ENCODE measurements around the gene HPS5.
"Not testable (repeated sequence)": the region's sequence is repeated elsewhere in the genome, so short reads cannot be mapped to it uniquely, and the experiment has no call there.

HPS5 gene

DNA sequence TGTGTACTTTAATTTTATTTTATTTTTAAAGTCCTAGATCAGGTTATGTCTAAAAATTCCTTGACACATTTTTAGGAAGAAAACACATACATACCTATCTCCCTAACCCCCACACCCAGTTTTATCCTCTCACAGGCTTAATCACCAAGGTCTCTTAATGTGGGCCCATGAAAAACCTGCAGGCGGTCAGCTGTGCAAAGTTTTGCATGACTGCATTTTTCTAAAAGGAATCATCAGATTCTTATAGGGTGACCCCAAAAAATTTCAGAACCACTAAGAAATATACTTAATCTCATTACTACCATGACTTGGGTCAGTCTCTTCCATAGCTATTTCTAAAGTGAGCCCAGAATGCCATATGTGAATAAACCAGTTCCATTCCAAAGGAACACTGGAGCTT is 36.1 kb downstream of the HPS5 start:
- DNase-seq (ENCODE audit: extremely low spot score, insufficient read length, low read depth) (no peak), FAIRE-seq (no peak)

DNA sequence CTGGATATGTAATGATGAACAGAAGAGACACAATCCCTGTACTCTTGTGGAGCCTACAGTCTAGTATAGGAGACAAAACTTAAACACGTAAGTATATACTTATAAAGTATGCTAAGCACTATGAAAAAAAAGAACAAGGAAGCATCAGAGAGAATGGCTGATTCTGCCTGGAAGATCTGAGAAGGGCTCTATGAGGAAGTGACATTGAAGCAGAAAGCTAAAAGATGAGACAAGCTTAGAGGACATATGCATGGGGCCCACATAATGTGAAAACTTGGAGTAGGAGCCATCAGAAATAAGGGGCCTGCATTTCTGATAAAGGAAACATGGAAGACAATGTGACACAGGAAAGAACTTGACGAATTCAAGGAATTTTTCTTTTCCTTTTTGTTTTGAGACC is 39.3 kb downstream of the HPS5 start:
- DNase-seq (ENCODE audit: extremely low spot score, insufficient read length, low read depth) (no peak), FAIRE-seq (no peak)

DNA sequence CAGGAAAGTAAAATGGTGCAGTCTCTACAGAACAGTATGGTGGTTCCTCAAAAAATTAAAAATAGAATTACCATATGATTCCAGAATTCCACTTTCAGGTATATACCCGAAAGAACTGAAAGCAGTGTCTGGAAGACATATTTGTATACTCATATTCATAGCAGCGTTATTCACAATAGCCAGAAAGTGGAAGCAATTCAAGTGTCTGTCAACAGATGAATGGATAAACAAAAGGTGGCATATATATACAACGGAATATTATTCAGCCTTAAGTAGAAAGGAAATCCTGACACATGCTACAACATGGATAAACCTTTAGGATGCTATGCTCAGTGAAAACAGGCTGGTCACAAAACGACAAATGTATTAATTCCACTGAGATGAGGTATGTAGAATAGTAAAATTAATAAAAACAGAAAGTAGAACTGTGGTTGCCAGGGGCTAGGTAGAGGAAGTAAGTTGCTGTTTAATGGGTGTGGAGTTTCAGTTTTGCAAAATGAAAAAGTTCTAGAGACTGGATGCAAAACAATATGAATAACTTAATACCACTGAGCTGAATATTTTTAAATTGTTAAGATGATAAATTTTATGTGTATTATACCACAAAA is 41.4 kb downstream of the HPS5 start:
- DNase-seq (ENCODE audit: extremely low spot score, insufficient read length, low read depth) (no peak), FAIRE-seq (peak; percentile 83)

DNA sequence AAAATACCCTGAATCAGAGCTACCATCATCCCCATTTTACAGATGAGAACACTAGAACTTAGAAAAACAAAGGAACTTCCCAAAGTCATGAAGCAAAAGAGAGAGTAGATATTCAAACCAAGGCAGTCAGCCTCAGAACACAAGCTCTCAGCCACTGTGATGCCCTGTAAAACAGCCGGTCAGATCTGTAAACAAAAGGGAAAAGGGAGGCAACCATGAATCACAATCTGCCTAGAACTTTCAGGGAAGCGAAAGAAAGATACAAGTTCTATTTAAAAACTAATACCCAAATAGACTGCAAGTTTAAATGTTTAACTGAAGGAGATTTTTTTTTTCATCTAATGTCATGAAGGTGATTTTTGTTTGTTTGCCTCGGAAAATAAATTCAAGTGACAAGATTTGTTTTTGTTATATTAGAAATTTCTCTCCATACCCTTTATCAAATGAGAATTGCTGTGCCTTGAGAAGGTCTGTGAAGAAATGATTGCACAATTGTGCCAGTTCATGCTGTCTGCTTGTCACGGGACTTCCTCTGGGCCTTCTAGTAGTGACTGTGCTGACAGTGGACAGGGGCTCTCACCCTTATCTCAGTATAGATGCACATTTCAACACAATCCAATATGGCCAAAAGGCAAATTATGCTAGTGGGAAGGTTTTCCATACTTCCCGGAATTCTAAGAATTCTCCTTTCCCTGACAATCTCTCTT is 44.2 kb downstream of the HPS5 start:
- DNase-seq (ENCODE audit: extremely low spot score, insufficient read length, low read depth) (no peak), FAIRE-seq (no peak)

DNA sequence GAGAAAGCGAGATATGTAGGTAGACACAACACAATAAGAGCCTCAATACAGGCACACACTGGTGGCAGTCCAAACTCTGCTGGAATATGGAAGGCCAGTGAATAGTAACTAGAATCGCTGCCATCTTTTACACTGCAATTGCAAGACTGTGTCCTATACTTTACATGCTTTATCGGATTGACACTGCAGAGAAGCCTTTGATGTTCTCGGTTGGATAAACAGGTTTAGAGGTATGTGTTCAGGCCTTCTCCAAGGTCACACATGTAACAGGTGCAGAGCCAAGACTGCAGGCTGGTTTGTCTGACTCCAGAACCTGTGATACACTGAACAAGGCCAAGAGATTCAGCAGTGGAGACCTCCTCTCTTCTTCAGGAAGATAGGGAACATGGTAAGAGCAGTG is 50.7 kb downstream of the HPS5 start:
- FAIRE-seq = no peak

DNA sequence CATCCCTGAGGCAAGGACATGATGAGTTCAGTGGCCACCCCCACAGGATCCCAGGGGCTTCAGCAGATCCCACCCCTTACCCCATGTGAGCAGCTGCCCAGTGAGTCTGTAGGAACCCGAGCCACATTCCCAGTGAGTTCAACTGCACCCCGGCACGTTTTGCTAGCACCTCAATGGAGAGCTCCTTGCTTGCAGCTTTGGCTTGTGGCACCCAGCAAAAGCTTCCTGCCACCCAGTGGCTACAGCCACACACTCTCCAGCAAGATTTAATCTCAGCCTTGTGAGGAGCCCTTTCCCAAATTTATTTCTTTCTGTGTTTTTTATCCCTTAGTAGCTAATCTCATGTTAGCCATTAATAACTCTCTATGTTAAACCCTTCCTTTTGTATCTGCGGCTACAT is 51.8 kb downstream of the HPS5 start:
- no peak for FAIRE-seq
- DNase-seq (ENCODE audit: extremely low spot score, insufficient read length, low read depth) = no peak

More for the DNA sequence above, 50.7 kb downstream of the HPS5 start:
- DNase-seq (ENCODE audit: extremely low spot score, insufficient read length, low read depth) = no peak

DNA sequence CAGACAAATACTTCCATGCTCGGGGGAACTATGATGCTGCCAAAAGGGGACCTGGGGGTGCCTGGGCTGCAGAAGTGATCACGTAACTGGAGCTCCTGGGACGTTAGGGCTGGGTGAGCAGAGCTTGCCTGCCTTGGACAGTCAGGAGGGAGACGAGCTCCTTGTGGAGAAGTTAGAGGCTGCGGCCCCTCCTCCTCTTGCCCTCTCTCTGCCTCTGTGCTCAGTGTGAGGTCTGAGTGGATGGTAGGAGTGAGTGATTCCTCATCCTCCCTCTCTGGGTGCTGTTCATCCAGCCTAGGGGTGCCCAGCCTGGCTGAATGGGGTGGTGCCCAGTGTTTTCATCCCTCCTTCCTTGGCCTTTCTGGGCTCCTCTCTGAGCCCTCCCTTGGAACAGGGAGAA is 52.7 kb downstream of the HPS5 start:
- not testable (repeated sequence) for FAIRE-seq; DNase-seq (ENCODE audit: extremely low spot score, insufficient read length, low read depth)

DNA sequence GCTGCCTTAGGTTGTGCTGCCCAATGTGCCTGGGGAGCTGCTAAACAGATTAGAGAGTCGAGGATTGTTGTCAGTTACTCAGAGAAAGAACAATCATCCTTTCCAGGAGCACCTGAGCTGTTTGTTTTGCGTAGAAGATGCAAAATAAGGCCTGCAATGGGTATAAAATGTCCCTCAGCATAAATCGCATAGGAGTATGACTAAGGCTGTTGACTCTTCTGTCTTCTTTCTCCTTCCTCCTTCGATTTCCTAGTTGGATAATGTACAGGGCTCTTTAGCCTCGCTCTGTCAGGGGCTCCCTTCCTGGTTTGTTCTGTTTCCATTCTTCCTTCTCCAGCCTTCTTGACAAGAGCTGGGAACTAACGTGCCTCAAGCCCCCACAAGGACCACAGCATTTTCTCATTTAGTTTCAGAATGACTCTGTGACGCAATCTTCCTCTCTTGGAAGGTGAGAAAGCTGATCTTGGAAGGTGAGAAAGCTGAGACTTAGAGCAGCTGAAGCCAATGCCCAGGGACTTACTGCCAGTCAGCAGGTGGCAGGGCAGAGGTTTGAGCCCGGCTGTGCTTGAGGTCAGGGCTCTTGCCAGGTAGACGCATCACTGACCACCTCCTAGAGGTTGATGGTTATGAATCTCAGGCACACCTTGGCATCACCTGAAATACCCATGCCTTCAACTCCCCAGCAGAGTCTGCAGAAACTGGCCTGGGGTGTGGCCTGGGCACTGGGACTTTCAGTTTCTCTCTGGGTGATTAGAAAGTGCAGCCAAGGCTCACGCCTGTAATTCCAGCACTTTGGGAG is 54.4 kb downstream of the HPS5 start:
- peak; percentile 87 for FAIRE-seq
- DNase-seq (ENCODE audit: extremely low spot score, insufficient read length, low read depth) = not testable (repeated sequence)

DNA sequence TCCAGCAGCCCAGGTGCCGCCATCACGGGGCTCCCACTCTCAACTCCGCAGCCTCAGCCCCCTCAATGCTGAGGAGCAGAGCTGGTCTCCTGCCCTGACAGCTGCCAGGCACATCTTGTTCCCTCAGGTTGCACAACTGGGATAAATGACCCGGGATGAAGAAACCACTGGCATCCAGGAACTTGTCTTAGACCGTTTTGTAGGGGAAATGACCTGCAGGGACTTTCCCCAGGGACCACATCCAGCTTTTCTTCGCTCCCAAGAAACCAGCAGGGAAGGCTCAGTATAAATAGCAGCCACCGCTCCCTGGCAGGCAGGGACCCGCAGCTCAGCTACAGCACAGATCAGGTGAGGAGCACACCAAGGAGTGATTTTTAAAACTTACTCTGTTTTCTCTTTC is 56.0 kb downstream of the HPS5 start, which contains the start of gene SAA1:
Gene SAA1 (plus strand): TSS at position 316 of the 400 bp plus-strand sequence. CDS start 624 bp downstream, outside the sequence.
- FAIRE-seq (no peak), DNase-seq (ENCODE audit: extremely low spot score, insufficient read length, low read depth) (no peak)

DNA sequence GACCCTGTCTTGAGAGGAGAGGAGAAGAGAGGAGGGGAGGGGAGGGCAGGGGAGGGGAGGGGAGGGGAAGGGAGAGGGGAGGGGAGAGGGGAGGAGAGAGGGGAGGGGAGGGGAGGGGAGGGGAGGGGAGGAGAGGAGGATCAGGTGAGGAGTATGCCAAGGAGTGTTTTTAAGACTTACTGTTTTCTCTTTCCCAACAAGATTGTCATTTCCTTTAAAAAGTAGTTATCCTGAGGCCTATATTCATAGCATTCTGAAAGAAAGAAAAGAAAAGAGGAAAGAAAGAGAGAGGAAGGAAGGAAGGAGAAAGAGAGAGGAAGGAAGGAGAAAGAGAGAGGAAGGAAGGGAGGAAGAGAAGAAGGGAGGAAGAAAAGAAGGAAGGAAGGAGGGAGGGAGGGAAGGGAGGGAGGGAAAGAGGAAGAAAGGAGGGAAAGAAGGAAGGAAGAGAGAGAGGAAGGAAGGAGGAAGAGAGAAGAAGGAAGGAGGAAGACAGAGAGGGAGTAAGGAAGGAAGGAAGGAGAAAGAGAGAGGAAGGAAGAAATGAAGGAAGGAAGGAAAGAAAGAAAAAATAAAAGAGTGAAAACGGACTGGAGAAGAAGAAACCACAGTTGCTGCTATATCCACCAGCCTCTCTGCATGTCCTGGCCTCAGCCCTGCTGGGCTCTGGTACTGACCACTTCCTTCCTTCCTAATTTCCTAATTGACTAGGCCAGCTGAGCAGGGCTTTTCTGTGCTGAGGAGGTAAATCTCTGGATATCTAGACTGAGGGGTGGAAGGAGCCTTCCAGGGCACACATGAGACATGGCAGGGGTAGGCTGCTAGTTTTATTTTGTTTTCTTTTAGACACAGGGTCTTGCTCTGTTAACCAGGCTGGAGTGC is 57.0 kb downstream of the HPS5 start:
- DNase-seq (ENCODE audit: extremely low spot score, insufficient read length, low read depth) = no peak
- FAIRE-seq = no peak

DNA sequence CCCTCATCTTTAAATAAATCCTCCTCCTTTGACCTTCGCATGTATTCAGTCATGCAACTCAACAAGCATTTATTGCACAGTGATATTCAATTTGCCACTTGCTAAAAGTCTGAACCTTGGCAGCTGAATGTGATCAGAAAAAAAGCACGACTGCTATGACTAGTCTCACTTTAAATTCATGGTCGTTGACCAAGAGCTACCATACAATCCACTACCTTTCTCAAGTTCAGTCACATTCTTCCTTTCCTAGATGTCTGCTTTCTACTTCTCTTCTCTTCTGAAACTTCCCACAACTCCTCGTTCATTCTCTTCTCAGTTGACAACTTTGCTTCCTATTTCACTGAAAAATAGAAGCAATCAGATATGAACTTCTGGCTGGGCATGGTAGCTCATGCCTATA is 57.9 kb downstream of the HPS5 start:
- DNase-seq (ENCODE audit: extremely low spot score, insufficient read length, low read depth) (no peak), FAIRE-seq (no peak)

DNA sequence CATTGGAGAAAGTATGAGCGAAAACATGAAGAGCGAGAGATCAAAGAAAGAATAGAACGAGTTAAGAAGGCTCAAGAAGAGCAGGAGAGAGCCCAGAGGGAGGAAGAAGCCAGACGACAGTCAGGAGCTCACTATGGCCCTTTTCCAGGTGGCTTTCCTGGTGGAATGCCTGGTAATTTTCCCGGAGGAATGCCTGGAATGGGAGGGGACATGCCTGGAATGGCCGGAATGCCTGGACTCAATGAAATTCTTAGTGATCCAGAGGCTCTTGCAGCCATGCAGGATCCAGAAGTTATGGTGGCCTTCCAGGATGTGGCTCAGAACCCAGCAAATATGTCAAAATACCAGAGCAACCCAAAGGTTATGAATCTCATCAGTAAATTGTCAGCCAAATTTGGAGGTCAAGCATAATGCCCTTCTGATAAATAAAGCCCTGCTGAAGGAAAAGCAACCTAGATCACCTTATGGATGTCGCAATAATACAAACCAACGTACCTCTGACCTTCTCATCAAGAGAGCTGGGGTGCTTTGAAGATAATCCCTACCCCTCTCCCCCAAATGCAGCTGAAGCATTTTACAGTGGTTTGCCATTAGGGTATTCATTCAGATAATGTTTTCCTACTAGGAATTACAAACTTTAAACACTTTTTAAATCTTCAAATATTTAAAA is 59.1 kb downstream of the HPS5 start:
- not testable (repeated sequence) for DNase-seq (ENCODE audit: extremely low spot score, insufficient read length, low read depth); FAIRE-seq

DNA sequence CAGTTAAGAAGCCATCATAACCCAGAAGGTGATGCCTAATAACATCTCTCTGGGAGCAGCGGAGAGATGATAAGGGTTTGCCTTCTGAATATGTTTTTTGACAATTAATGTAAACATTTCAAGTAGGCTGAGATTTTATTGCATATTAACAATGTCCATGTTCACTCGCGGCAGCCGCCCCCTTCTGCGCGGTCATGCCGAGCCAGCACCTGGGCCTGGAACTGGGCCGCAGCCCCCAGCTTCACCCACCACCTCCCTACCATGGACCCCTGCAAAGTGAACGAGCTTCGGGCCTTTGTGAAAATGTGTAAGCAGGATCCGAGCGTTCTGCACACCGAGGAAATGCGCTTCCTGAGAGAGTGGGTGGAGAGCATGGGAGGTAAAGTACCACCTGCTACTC is 60.2 kb downstream of the HPS5 start:
- FAIRE-seq (no peak), DNase-seq (ENCODE audit: extremely low spot score, insufficient read length, low read depth) (no peak)

DNA sequence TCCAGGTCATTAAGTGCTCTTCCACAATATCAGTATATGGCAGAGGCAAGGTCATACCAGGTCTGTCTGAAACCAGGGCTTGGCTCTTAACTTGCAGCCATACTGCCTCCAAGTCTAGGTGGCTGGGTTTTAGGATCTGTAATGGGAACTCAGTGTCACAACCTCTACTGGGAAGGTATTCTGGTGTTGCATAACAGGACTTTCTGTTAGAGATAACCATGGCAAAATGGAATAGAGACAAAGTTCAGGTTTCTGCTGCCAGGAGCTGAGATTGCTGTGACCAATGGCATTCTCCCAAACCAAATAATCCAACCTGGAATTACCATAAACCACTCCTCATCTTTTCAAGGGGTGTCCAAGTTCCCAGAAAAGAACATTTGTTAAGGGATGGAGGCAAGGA is 62.7 kb downstream of the HPS5 start:
- DNase-seq (ENCODE audit: extremely low spot score, insufficient read length, low read depth) (no peak), FAIRE-seq (no peak)

DNA sequence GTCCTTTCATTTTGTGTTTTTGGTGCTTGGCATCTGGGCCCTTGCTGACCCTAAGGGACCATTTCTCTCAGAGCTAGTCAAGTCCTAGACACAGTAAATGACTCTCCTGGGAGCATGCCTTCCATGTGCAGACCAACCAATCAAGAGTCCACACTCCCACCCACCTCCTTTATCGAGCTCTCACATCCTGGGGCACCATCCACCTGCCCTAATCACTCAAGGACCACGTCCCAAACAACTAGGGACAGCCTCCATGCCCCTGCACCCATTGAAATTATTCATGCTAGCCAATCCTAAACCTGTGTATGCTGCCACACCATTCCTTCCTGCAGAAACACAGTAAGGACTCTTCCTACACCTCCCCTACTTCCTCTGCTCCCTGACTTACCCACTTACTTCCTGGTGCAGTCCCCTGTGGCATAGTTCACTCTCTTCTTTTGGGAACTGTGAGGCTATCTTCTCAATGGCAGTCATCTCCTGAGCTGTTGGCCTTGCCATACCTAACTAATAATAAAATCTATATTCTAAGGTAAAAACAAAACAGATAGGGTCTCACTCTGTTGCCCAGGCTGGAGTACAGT is 67.1 kb downstream of the HPS5 start:
- FAIRE-seq = no peak
- no peak for DNase-seq (ENCODE audit: extremely low spot score, insufficient read length, low read depth)

DNA sequence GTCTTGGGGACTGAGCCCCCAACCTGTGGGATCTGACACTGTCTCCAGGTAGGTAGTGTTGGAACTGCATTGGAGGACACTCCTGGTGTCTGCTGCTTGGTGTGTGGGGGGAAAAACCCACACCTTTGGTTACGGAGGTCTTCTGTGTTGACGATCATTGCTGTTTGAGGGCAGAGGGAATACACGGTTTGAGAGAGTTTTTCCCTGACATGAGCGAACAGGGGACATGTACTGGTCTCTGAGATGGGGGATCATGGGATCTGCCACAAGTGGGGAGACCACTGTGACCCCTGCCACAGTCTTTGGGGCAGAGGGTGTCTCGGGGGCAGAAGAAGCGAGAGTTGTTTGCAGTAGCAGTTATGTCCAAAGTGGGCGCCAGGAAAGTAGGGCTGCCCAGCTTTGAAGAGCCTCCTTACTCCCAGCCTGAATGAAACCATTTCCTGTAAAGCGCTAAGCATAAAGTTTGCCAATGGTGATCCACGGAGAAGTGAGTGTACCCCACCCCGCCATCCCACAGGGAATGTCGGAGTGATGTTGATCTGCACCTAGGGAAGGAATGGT is 68.1 kb downstream of the HPS5 start:
- no peak for FAIRE-seq

DNA sequence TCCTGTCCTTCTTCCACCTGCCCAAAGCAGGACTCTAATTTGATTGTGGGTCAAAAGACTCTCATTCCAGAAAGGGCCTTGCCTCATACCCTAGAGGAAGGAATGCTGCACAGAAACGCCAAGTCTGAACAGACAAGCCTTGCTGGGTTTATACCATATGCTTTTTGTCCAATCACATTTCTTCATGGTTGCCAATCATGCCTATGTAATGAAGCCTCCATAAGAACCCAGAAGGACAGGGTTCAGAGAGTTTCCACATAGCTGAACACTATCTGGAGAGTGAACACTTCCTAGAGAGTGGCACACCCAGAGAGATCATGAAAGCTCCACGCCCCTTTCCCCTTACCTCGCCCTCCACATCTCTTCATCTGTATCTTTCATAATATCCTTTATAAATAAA is 68.7 kb downstream of the HPS5 start:
- FAIRE-seq (no peak), DNase-seq (ENCODE audit: extremely low spot score, insufficient read length, low read depth) (no peak)

More for the DNA sequence above, 68.1 kb downstream of the HPS5 start:
- no peak for DNase-seq (ENCODE audit: extremely low spot score, insufficient read length, low read depth)

DNA sequence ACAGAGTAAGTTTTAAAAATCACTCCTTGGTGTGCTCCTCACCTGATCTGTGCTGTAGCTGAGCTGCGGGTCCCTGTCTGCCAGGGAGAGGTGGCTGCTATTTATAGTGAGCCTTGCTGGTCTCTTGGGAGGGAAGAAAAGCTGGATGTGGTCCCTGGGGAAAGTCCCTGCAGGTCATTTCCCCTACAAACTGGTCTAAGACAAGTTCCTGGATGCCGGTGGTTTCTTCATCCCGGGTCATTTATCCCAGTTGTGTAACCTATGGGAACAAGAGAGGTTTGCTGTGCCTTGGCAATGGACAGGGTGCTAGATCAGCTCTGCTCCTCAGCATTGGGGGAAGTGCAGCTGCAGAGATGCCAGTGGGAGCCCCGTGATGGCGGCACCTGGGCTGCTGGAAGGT is 73.4 kb downstream of the HPS5 start, which contains the start of gene SAA2:
Gene SAA2 (minus strand): TSS at position 108 of the 400 bp plus-strand sequence. CDS start 657 bp downstream, outside the sequence.
- FAIRE-seq (no peak), DNase-seq (ENCODE audit: extremely low spot score, insufficient read length, low read depth) (no peak)

DNA sequence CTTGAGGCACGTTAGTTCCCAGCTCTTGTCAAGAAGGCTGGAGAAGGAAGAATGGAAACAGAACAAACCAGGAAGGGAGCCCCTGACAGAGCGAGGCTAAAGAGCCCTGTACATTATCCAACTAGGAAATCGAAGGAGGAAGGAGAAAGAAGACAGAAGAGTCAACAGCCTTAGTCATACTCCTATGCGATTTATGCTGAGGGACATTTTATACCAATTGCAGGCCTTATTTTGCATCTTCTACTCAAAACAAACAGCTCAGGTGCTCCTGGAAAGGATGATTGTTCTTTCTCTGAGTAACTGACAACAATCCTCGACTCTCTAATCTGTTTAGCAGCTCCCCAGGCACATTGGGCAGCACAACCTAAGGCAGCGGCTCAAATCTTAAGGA is 74.8 kb downstream of the HPS5 start:
- not testable (repeated sequence) for FAIRE-seq; DNase-seq (ENCODE audit: extremely low spot score, insufficient read length, low read depth)

Measured in GM18507 (cell line).